Tibial nerve (tissue), 4 donors: Measurements from ENCODE around the gene SHPK.

Experiments used
- CTCF ChIP-seq, 5 experiments: fragments of 200-600 bp in 3 of 5; fragments of 450-650 bp in 2 of 5; sonication (generic) in 3 of 5; IDR thresholded peaks; one replicate each; pipeline ENCODE4 v1.5.1; 2016 to 2019; ENCODE audit warnings: antibody characterized with exemption in 5 of 5, mild to moderate bottlenecking in 3 of 5, moderate library complexity in 2 of 5
- EP300 ChIP-seq, 2 donors: sonication (generic); formaldehyde crosslinking; IDR thresholded peaks; one replicate each; pipeline ENCODE4 v1.6.1; 2017; ENCODE audit warnings: antibody characterized with exemption in 2 of 2, mild to moderate bottlenecking in 1 of 2
- POLR2A ChIP-seq, 2 donors: fragments of 450-650 bp; IDR thresholded peaks; one replicate each; pipeline ENCODE4 v1.6.1; 2017; ENCODE audit warnings: antibody characterized with exemption in 2 of 2, mild to moderate bottlenecking in 2 of 2, moderate library complexity in 2 of 2

GRCh38 chr17:3643889-3644349, 7.9 kb upstream of the SHPK start:
- TF ChIP-seq CTCF (IDR thresholded peaks at IDR 0.05) = no peak
- TF ChIP-seq POLR2A (IDR thresholded peaks at IDR 0.05) = no peak
- no peak for TF ChIP-seq EP300 (IDR thresholded peaks at IDR 0.05)
